Mesothelial cell of epicardium (in vitro differentiated cells): ENCODE measurements around the gene GTF2F1. TPM values are rescaled to one million over a fixed set of nuclear protein-coding genes. Genes with fewer than 3 reads are reported as not detected.
A peak's percentile ranks its signal among the peaks of the same experiment; 100 is the strongest.

Source experiments
- DNase-seq, 2 experiments: peaks; one replicate each; pipeline ENCODE4 v3.0.0; 2021; ENCODE audit warnings: low spot score in 2 of 2; ENCODE audit not compliant: unreplicated experiment in 2 of 2
- H3K27ac Mint-ChIP-seq: 2 replicates; pipeline ENCODE4 v1.8.0; 2021; ENCODE audit warnings: mixed read lengths
- H3K27me3 Mint-ChIP-seq: 2 replicates; pipeline ENCODE4 v1.8.0; 2021; ENCODE audit warnings: low read depth, mixed read lengths
- H3K36me3 Mint-ChIP-seq: 2 replicates; pipeline ENCODE4 v1.8.0; 2021; ENCODE audit warnings: mixed read lengths
- H3K4me1 Mint-ChIP-seq: 2 replicates; pipeline ENCODE4 v1.8.0; 2021; ENCODE audit warnings: mixed read lengths
- H3K4me3 Mint-ChIP-seq: 2 replicates; pipeline ENCODE4 v1.8.0; 2021; ENCODE audit warnings: mild to moderate bottlenecking, moderate library complexity, mixed read lengths
- H3K9me3 Mint-ChIP-seq: 2 replicates; pipeline ENCODE4 v1.8.0; 2021; ENCODE audit warnings: mixed read lengths
- CTCF ChIP-seq: fragments of 200-600 bp; sonication (generic); IDR thresholded peaks from one replicate; pipeline ENCODE4 v1.5.0; 2021; ENCODE audit warnings: antibody characterized with exemption; ENCODE audit not compliant: unreplicated experiment
- total RNA-seq: library from RNA; stranded (reverse); gene quantifications from 3 replicates; pipeline ENCODE4 v1.2.1, GENCODE V29; 2021

Gene GTF2F1
- total RNA-seq, 1 donor from 2014 or later = 73.8 TPM

GRCh38 chr19:6383188-6383587 lies 9.8 kb downstream of the GTF2F1 start:
- Mint-ChIP-seq H3K27ac (no peak overlapping the region), H3K9me3 (no peaks in the 10 kb centered on the region), H3K4me1 (peaks cover 6% of the 10 kb centered on the region), H3K36me3 (peaks cover 55% of the 10 kb centered on the region), H3K27me3 (no peaks in the 10 kb centered on the region), H3K4me3 (no peak overlapping the region)
- no peak for DNase-seq
- TF ChIP-seq CTCF = no peak

- H3K36me3 Mint-ChIP-seq = peaks cover 50% of the 10 kb centered on the region
- no peak for TF ChIP-seq CTCF
- H3K27ac Mint-ChIP-seq = no peak overlapping the region
- no peaks in the 10 kb centered on the region for H3K9me3 Mint-ChIP-seq
- no peak overlapping the region for H3K4me3 Mint-ChIP-seq
- H3K27me3 Mint-ChIP-seq = no peaks in the 10 kb centered on the region
- no peak for DNase-seq
- peaks cover 20% of the 10 kb centered on the region for H3K4me1 Mint-ChIP-seq
Measured at GRCh38 chr19:6381030-6381750, 11.8 kb downstream of the GTF2F1 start.

- DNase-seq = no peak
- Mint-ChIP-seq H3K9me3 (no peaks in the 10 kb centered on the region), H3K36me3 (peaks cover 43% of the 10 kb centered on the region), H3K4me3 (no peak overlapping the region), H3K27me3 (no peaks in the 10 kb centered on the region), H3K27ac (no peak overlapping the region), H3K4me1 (peaks cover 23% of the 10 kb centered on the region)
- no peak for TF ChIP-seq CTCF
Measured at GRCh38 chr19:6379744-6380143, 13.2 kb downstream of the GTF2F1 start.

GRCh38 chr19:6378486-6378885 lies 14.5 kb downstream of the GTF2F1 start:
- no peak for TF ChIP-seq CTCF
- DNase-seq = no peak
- H3K27ac Mint-ChIP-seq = peak overlapping the region; percentile 95
- no peak overlapping the region for H3K4me3 Mint-ChIP-seq
- no peaks in the 10 kb centered on the region for H3K27me3 Mint-ChIP-seq
- H3K9me3 Mint-ChIP-seq = no peaks in the 10 kb centered on the region
- H3K4me1 Mint-ChIP-seq = peaks cover 32% of the 10 kb centered on the region
- peaks cover 38% of the 10 kb centered on the region for H3K36me3 Mint-ChIP-seq

GRCh38 chr19:6378041-6378440 lies 14.9 kb downstream of the GTF2F1 start:
- Mint-ChIP-seq H3K27me3 (no peaks in the 10 kb centered on the region), H3K36me3 (peaks cover 34% of the 10 kb centered on the region), H3K4me3 (no peak overlapping the region), H3K4me1 (peaks cover 34% of the 10 kb centered on the region), H3K27ac (peak overlapping the region; percentile 95), H3K9me3 (no peaks in the 10 kb centered on the region)
- TF ChIP-seq CTCF = no peak
- DNase-seq = peak; percentile 46 to 71
